Measurements from ENCODE around the gene CDKAL1.
"Not testable (repeated sequence)": the region's sequence is repeated elsewhere in the genome, so short reads cannot be mapped to it uniquely, and the experiment has no call there.

Gene CDKAL1

GRCh38 chr6:21085643-21086042 lies 551.4 kb downstream of the CDKAL1 start:
- Histone ChIP-seq H3K27me3 (ENCODE audit: control insufficient read depth, insufficient read depth, low read length) (no peaks in the 10 kb centered on the region), H3K27ac (no peak overlapping the region), H3K4me1 (no peaks in the 10 kb centered on the region), H3K9me3 (ENCODE audit: control insufficient read depth, low read length) (no peaks in the 10 kb centered on the region), H3K4me3 (ENCODE audit: low read depth, low read length) (no peak overlapping the region), H2AFZ (no peak overlapping the region), H3K36me3 (ENCODE audit: control insufficient read depth, insufficient read depth, low read length) (no peaks in the 10 kb centered on the region), H3K9ac (no peak overlapping the region), H3K4me2 (ENCODE audit: low read length) (no peak overlapping the region), H3K79me2 (no peaks in the 10 kb centered on the region)
- no peak for TF ChIP-seq CTCF (IDR thresholded peaks at IDR 0.05)

- Histone ChIP-seq H3K4me2 (ENCODE audit: low read length) (no peak overlapping the region), H3K9me3 (ENCODE audit: control insufficient read depth, low read length) (no peaks in the 10 kb centered on the region), H3K4me1 (no peaks in the 10 kb centered on the region), H3K4me3 (ENCODE audit: low read depth, low read length) (no peak overlapping the region), H3K79me2 (no peaks in the 10 kb centered on the region), H3K27me3 (ENCODE audit: control insufficient read depth, insufficient read depth, low read length) (no peaks in the 10 kb centered on the region), H3K36me3 (ENCODE audit: control insufficient read depth, insufficient read depth, low read length) (no peaks in the 10 kb centered on the region), H2AFZ (no peak overlapping the region), H3K27ac (no peak overlapping the region), H3K9ac (no peak overlapping the region)
- TF ChIP-seq CTCF (IDR thresholded peaks at IDR 0.05): no peak
Observed at GRCh38 chr6:21087188-21087587, 552.9 kb downstream of the CDKAL1 start.

GRCh38 chr6:21091411-21091810 lies 557.2 kb downstream of the CDKAL1 start:
- H3K4me2 ChIP-seq (ENCODE audit: low read length): no peak overlapping the region
- H3K27me3 ChIP-seq (ENCODE audit: control insufficient read depth, insufficient read depth, low read length): no peaks in the 10 kb centered on the region
- no peaks in the 10 kb centered on the region for H3K4me1 ChIP-seq
- no peaks in the 10 kb centered on the region for H3K79me2 ChIP-seq
- H3K4me3 ChIP-seq (ENCODE audit: low read depth, low read length): no peak overlapping the region
- H3K9me3 ChIP-seq (ENCODE audit: control insufficient read depth, low read length): no peaks in the 10 kb centered on the region
- H3K9ac ChIP-seq: no peak overlapping the region
- TF ChIP-seq CTCF (IDR thresholded peaks at IDR 0.05): no peak
- no peak overlapping the region for H3K27ac ChIP-seq
- no peak overlapping the region for H2AFZ ChIP-seq
- no peaks in the 10 kb centered on the region for H3K36me3 ChIP-seq (ENCODE audit: control insufficient read depth, insufficient read depth, low read length)

- not testable (repeated sequence) for H3K9me3 ChIP-seq (ENCODE audit: control insufficient read depth, low read length); H3K79me2 ChIP-seq; H3K36me3 ChIP-seq (ENCODE audit: control insufficient read depth, insufficient read depth, low read length); H3K4me2 ChIP-seq (ENCODE audit: low read length); H3K4me3 ChIP-seq (ENCODE audit: low read depth, low read length); H3K4me1 ChIP-seq; H2AFZ ChIP-seq; H3K27me3 ChIP-seq (ENCODE audit: control insufficient read depth, insufficient read depth, low read length); H3K27ac ChIP-seq; H3K9ac ChIP-seq
Observed at GRCh38 chr6:21092231-21092772, 558.0 kb downstream of the CDKAL1 start.

- Histone ChIP-seq H3K4me3 (ENCODE audit: low read depth, low read length) (no peak overlapping the region), H3K36me3 (ENCODE audit: control insufficient read depth, insufficient read depth, low read length) (no peaks in the 10 kb centered on the region), H3K27ac (no peak overlapping the region), H3K79me2 (no peaks in the 10 kb centered on the region), H2AFZ (no peak overlapping the region), H3K9me3 (ENCODE audit: control insufficient read depth, low read length) (no peaks in the 10 kb centered on the region), H3K27me3 (ENCODE audit: control insufficient read depth, insufficient read depth, low read length) (no peaks in the 10 kb centered on the region), H3K9ac (no peak overlapping the region), H3K4me2 (ENCODE audit: low read length) (no peak overlapping the region), H3K4me1 (no peaks in the 10 kb centered on the region)
- TF ChIP-seq CTCF (IDR thresholded peaks at IDR 0.05): no peak
Observed at GRCh38 chr6:21095462-21095861, 561.2 kb downstream of the CDKAL1 start.

Data from parathyroid adenoma (tissue), 2 donors.